ENCODE data around the gene APOBEC3B.

- no peak for TF ChIP-seq CTCF (IDR thresholded peaks at IDR 0.05; ENCODE audit: low read length)
- no peak for TF ChIP-seq EZH2 (IDR thresholded peaks at IDR 0.05; ENCODE audit: borderline replicate concordance, low read length)
Measured at GRCh38 chr22:38970551-38970950, 11.6 kb upstream of the APOBEC3B start.

Measured in OCI-LY1 (cell line).